DOHH2 (cell line): Measurements from ENCODE around the gene MACROD2.

Source experiments
- H3F3A ChIP-seq: fragments of 200-600 bp; sonication (generic), shearing (Covaris generic); 2 replicates; pipeline ENCODE4 v1.6.0; 2016; ENCODE audit warnings: antibody characterized with exemption, mild to moderate bottlenecking; ENCODE audit not compliant: control insufficient read depth, insufficient read depth
- H3K27ac ChIP-seq: fragments of 200-600 bp; sonication (generic); 2 replicates; pipeline ENCODE4 v1.5.1; 2014; ENCODE audit warnings: low read depth, mild to moderate bottlenecking, low read length, moderate library complexity
- H3K27me3 ChIP-seq: fragments of 200-600 bp; sonication (generic); 2 replicates; pipeline ENCODE4 v1.6.1; 2014; ENCODE audit warnings: mild to moderate bottlenecking, low read length, mixed read lengths; ENCODE audit not compliant: control insufficient read depth
- H3K36me3 ChIP-seq: fragments of 200-600 bp; sonication (generic); 2 replicates; pipeline ENCODE4 v1.6.1; 2014; ENCODE audit warnings: mild to moderate bottlenecking, low read length, moderate library complexity, mixed read lengths; ENCODE audit not compliant: control insufficient read depth
- H3K4me1 ChIP-seq: fragments of 200-600 bp; sonication (generic); 2 replicates; pipeline ENCODE4 v1.6.1; 2014; ENCODE audit warnings: mild to moderate bottlenecking, low read length, mixed read lengths; ENCODE audit not compliant: control insufficient read depth
- H3K4me2 ChIP-seq: fragments of 200-600 bp; sonication (generic); 2 replicates; pipeline ENCODE4 v1.6.0; 2014; ENCODE audit warnings: mild to moderate bottlenecking, low read length, moderate library complexity
- H3K4me3 ChIP-seq: fragments of 200-600 bp; sonication (generic); 2 replicates; pipeline ENCODE4 v1.5.1; 2014; ENCODE audit warnings: mild to moderate bottlenecking, low read length, mixed read lengths
- H3K79me2 ChIP-seq: fragments of 200-600 bp; sonication (generic); 2 replicates; pipeline ENCODE4 v1.6.1; 2014; ENCODE audit warnings: mild to moderate bottlenecking, low read length, mixed read lengths; ENCODE audit not compliant: control insufficient read depth
- H3K9me2 ChIP-seq: fragments of 200-600 bp; sonication (generic); replicated peaks from 2 replicates; pipeline ENCODE4 v1.6.1; 2014; ENCODE audit warnings: mild to moderate bottlenecking, low read length, mixed read lengths; ENCODE audit not compliant: control insufficient read depth
- H3K9me3 ChIP-seq: fragments of 200-600 bp; sonication (generic); 2 replicates; pipeline ENCODE4 v1.6.1; 2014; ENCODE audit warnings: antibody characterized with exemption, low read length, mixed read lengths; ENCODE audit not compliant: control insufficient read depth, insufficient read depth
- H4K20me1 ChIP-seq: fragments of 200-600 bp; sonication (generic); 2 replicates; pipeline ENCODE4 v1.6.0; 2014; ENCODE audit warnings: low read depth, mild to moderate bottlenecking, antibody characterized with exemption, low read length, moderate library complexity; ENCODE audit not compliant: control insufficient read depth, insufficient read depth
- EZH2phosphoT487 ChIP-seq: fragments of 200-600 bp; sonication (generic); IDR thresholded peaks from 2 replicates; pipeline ENCODE4 v1.6.1; 2017; ENCODE audit warnings: borderline replicate concordance, mild to moderate bottlenecking, antibody characterized with exemption, low read length, moderate library complexity, mixed read lengths
- TF ChIP-seq, protein P1 (sequence below): fragments of 200-600 bp; sonication (generic); IDR thresholded peaks from one replicate; pipeline ENCODE4 v1.5.1; 2014; ENCODE audit warnings: antibody characterized with exemption, mild to moderate bottlenecking, low read depth, low read length; ENCODE audit not compliant: poor library complexity, severe bottlenecking

Gene MACROD2

DNA sequence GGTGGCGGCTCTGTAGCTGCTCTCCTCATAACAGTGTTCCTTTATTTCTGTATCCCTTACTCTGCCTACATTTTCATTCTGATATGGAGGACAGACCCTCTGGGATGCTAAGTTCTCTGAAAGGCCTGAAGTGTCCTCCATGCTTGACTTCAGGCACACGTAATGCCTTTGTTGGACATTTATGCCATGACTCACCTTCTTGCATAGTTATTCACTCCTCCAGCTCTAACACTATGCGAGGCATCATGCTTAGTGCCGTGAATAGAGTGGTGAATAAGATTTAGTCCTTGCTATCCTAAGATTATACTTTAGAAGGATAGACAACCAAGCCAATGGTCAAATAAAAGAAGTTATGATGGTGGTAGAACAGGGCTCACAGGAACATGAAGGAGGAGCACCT lies 1103.0 kb downstream of the MACROD2 start:
- TF ChIP-seq, protein P1, sequence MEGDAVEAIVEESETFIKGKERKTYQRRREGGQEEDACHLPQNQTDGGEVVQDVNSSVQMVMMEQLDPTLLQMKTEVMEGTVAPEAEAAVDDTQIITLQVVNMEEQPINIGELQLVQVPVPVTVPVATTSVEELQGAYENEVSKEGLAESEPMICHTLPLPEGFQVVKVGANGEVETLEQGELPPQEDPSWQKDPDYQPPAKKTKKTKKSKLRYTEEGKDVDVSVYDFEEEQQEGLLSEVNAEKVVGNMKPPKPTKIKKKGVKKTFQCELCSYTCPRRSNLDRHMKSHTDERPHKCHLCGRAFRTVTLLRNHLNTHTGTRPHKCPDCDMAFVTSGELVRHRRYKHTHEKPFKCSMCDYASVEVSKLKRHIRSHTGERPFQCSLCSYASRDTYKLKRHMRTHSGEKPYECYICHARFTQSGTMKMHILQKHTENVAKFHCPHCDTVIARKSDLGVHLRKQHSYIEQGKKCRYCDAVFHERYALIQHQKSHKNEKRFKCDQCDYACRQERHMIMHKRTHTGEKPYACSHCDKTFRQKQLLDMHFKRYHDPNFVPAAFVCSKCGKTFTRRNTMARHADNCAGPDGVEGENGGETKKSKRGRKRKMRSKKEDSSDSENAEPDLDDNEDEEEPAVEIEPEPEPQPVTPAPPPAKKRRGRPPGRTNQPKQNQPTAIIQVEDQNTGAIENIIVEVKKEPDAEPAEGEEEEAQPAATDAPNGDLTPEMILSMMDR: no peak
- TF ChIP-seq EZH2phosphoT487: no peak
- Histone ChIP-seq H3F3A (no peaks in the 10 kb centered on the region), H3K4me2 (no peak overlapping the region), H3K36me3 (no peaks in the 10 kb centered on the region), H3K9me2 (no peaks in the 10 kb centered on the region), H3K79me2 (no peaks in the 10 kb centered on the region), H3K27me3 (no peaks in the 10 kb centered on the region), H3K4me3 (no peak overlapping the region), H4K20me1 (no peaks in the 10 kb centered on the region), H3K4me1 (no peaks in the 10 kb centered on the region), H3K9me3 (no peaks in the 10 kb centered on the region), H3K27ac (no peak overlapping the region)

DNA sequence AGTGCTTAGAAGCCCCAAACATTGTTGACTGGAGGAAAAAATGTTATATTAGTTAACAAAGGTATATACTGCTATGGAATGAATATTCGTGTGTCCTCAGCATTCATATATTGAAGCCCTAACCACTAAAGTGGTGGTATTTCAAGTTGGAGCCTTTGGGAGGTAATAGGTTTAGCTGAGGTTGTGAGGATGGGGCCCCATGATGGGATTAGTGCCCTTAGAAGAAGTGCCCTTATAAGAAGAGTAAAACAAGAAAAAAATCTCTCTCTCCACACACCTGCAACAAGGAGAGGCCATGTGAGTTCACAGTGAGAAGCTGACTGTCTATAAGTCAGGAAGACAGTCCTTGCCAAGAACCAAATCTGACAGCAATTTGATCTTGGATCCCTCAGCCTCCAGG lies 1103.8 kb downstream of the MACROD2 start:
- Histone ChIP-seq H3K27ac (no peak overlapping the region), H3K27me3 (no peaks in the 10 kb centered on the region), H3K4me3 (no peak overlapping the region), H3K9me3 (no peaks in the 10 kb centered on the region), H3F3A (no peaks in the 10 kb centered on the region), H3K79me2 (no peaks in the 10 kb centered on the region), H3K4me1 (no peaks in the 10 kb centered on the region), H3K4me2 (no peak overlapping the region), H4K20me1 (no peaks in the 10 kb centered on the region), H3K36me3 (no peaks in the 10 kb centered on the region), H3K9me2 (no peaks in the 10 kb centered on the region)
- no peak for TF ChIP-seq EZH2phosphoT487
- TF ChIP-seq, protein P1: no peak

DNA sequence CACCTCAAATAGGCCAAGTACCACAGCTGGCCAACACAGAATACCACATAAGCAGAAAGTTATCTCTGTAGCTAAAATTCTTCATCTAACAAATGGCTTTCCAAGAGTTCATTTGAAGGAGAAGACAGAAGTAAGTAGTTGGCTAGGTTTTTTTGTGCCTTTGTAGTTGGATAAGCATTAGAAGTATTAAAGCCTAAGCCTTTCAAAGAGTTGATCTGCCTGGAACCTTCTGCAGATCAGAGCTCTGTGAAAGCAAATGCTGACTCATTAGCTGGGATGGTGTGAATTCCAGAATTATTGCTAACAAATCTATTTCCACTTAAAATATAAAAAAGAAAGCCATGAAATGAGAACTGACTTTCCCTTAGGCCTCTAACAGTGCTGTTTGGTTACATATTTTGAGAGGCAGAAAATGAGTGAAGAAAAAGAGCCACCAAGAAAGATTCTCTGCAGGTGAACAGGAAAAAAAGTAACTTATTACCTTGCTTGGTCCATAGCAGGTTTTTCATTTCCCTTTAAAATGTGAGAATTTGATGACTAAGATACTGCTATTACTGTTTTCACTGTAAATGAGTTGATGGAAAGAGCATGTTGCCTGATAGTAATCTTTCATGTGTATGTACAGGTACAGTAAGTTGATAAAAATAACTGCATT lies 1105.3 kb downstream of the MACROD2 start:
- H3K79me2 ChIP-seq: no peaks in the 10 kb centered on the region
- no peaks in the 10 kb centered on the region for H4K20me1 ChIP-seq
- H3F3A ChIP-seq: no peaks in the 10 kb centered on the region
- H3K36me3 ChIP-seq: no peaks in the 10 kb centered on the region
- H3K9me3 ChIP-seq: no peaks in the 10 kb centered on the region
- H3K4me3 ChIP-seq: no peak overlapping the region
- TF ChIP-seq, protein P1: no peak
- TF ChIP-seq EZH2phosphoT487: no peak
- H3K27ac ChIP-seq: no peak overlapping the region
- no peaks in the 10 kb centered on the region for H3K27me3 ChIP-seq
- H3K4me1 ChIP-seq: peaks cover 4% of the 10 kb centered on the region
- H3K4me2 ChIP-seq: no peak overlapping the region
- H3K9me2 ChIP-seq: no peaks in the 10 kb centered on the region
